Measurements from ENCODE around the gene DISP3. TPM values are rescaled to one million over a fixed set of nuclear protein-coding genes. Genes with fewer than 3 reads are reported as not detected.

Gene DISP3
- polyA plus RNA-seq, 1 of the 3 experiments (the other 2 are of a cell fraction), result 0.08 TPM

DNA sequence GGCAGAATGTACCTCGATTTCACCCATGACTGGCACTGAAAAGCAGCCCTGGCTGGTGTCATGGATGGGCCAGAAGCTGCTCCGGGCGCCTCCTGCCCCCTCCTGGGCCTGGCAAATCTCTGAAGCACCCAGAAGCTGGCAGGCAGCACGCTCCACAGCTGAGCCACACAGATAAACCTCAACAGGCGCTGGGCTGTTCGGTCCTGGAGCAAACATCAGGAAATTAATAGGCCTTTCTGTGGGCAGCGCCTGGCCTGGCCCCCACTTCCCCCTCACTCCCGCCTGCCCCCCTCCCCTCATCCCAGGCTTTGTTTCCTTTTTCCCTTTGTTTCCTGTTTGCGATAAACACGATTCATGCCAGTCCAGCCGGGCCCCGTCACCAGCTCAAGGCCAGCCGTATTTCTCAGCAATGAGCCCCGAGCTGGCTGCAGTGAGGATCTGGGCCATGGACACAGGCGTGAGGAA is 20.1 kb upstream of the DISP3 start:
- ChIA-PET POLR2A (interaction anchor here (0.5 to 2.9 kb wide), 6 partner anchors 20 to 197 kb away, joined by 3 to 26 read pairs (median 3); partner anchors contain the start of gene DISP3), CTCF (interaction anchor here (0.7 to 9.3 kb wide), 22 partner anchors 8 to 311 kb away, joined by 3 to 63 read pairs (median 4); partner anchors contain the start of gene DISP3)
- Histone ChIP-seq H2AFZ (ENCODE audit: low read depth) (no peak overlapping the region), H3K4me2 (no peak overlapping the region), H3K9me2 (no peaks in the 10 kb centered on the region), H3K79me2 (ENCODE audit: insufficient read depth) (no peaks in the 10 kb centered on the region), H3K27ac (ENCODE audit: low read depth in 2 of 2, low read length in 1 of 2) (peak overlapping the region in 1 of 2 experiments; percentile 90; a peak in 2 of 4 replicates), H3K27me3 (ENCODE audit: insufficient read depth) (peaks cover 7% of the 10 kb centered on the region; the same call in 1 of the 2 replicates), H3K9ac (no peak overlapping the region), H3K4me3 (ENCODE audit: low read depth in 2 of 2, low read length in 1 of 2) (no peak overlapping the region), H3K4me1 (ENCODE audit: control insufficient read depth in 1 of 2, insufficient read depth in 2 of 2, low read depth in 1 of 2, low read length in 1 of 2) (peaks cover 0 to 61% of the 10 kb centered on the region in 2 experiments; a peak in 2 of 4 replicates), H3F3A (replicated peaks; ENCODE audit: insufficient read depth) (no peaks in the 10 kb centered on the region), H4K20me1 (ENCODE audit: insufficient read depth) (no peaks in the 10 kb centered on the region), H3K9me3 (no peaks in the 10 kb centered on the region), H3K36me3 (replicated peaks in 1 of 2; ENCODE audit: control insufficient read depth in 1 of 2, insufficient read depth in 2 of 2, low read length in 1 of 2) (no peaks in the 10 kb centered on the region)
- TF ChIP-seq, protein P1, sequence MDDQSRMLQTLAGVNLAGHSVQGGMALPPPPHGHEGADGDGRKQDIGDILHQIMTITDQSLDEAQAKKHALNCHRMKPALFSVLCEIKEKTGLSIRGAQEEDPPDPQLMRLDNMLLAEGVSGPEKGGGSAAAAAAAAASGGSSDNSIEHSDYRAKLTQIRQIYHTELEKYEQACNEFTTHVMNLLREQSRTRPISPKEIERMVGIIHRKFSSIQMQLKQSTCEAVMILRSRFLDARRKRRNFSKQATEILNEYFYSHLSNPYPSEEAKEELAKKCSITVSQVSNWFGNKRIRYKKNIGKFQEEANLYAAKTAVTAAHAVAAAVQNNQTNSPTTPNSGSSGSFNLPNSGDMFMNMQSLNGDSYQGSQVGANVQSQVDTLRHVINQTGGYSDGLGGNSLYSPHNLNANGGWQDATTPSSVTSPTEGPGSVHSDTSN (IDR thresholded peaks at IDR 0.05), result no peak
- TF ChIP-seq RCOR1 (IDR thresholded peaks at IDR 0.05; ENCODE audit: low read length) (peak; percentile 65), GATA2 (CRISPR knock-in tag; IDR thresholded peaks at IDR 0.05) (peak; percentile 78), RAD21 (IDR thresholded peaks at IDR 0.05; ENCODE audit: low read length) (peak; percentile 64), MXI1 (IDR thresholded peaks at IDR 0.05; ENCODE audit: low read depth, low read length) (peak; percentile 70; the same call in 1 of the 2 replicates), MEF2A (IDR thresholded peaks at IDR 0.05; ENCODE audit: borderline replicate concordance, low read depth) (no peak), EZH2phosphoT487 (IDR thresholded peaks at IDR 0.05; ENCODE audit: borderline replicate concordance, low read depth) (no peak), FOXJ3 (CRISPR knock-in tag; IDR thresholded peaks at IDR 0.05) (peak; percentile 84), EP300 (IDR thresholded peaks at IDR 0.05; ENCODE audit: borderline replicate concordance in 1 of 2, low read depth in 1 of 2, low read length in 1 of 2) (peak in 1 of 2 experiments; percentile 89; a peak in 2 of 4 replicates), RFX5 (IDR thresholded peaks at IDR 0.05; ENCODE audit: low read length) (no peak), SMC3 (IDR thresholded peaks at IDR 0.05; ENCODE audit: low read depth, low read length) (peak; percentile 33; the same call in 1 of the 2 replicates), CHD2 (IDR thresholded peaks at IDR 0.05; ENCODE audit: low read length, partially characterized antibody) (peak; percentile 75), ELF1 (IDR thresholded peaks at IDR 0.05) (no peak), TEAD4 (IDR thresholded peaks at IDR 0.05; ENCODE audit: borderline replicate concordance, insufficient read depth) (no peak), POLR2AphosphoS5 (IDR thresholded peaks at IDR 0.05; ENCODE audit: low read depth, low read length) (no peak)
- TF ChIP-seq, protein P2, sequence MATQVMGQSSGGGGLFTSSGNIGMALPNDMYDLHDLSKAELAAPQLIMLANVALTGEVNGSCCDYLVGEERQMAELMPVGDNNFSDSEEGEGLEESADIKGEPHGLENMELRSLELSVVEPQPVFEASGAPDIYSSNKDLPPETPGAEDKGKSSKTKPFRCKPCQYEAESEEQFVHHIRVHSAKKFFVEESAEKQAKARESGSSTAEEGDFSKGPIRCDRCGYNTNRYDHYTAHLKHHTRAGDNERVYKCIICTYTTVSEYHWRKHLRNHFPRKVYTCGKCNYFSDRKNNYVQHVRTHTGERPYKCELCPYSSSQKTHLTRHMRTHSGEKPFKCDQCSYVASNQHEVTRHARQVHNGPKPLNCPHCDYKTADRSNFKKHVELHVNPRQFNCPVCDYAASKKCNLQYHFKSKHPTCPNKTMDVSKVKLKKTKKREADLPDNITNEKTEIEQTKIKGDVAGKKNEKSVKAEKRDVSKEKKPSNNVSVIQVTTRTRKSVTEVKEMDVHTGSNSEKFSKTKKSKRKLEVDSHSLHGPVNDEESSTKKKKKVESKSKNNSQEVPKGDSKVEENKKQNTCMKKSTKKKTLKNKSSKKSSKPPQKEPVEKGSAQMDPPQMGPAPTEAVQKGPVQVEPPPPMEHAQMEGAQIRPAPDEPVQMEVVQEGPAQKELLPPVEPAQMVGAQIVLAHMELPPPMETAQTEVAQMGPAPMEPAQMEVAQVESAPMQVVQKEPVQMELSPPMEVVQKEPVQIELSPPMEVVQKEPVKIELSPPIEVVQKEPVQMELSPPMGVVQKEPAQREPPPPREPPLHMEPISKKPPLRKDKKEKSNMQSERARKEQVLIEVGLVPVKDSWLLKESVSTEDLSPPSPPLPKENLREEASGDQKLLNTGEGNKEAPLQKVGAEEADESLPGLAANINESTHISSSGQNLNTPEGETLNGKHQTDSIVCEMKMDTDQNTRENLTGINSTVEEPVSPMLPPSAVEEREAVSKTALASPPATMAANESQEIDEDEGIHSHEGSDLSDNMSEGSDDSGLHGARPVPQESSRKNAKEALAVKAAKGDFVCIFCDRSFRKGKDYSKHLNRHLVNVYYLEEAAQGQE (IDR thresholded peaks at IDR 0.05; ENCODE audit: low read depth, low read length), result no peak
- TF ChIP-seq, protein P3, sequence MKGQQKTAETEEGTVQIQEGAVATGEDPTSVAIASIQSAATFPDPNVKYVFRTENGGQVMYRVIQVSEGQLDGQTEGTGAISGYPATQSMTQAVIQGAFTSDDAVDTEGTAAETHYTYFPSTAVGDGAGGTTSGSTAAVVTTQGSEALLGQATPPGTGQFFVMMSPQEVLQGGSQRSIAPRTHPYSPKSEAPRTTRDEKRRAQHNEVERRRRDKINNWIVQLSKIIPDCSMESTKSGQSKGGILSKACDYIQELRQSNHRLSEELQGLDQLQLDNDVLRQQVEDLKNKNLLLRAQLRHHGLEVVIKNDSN (IDR thresholded peaks at IDR 0.05; ENCODE audit: borderline replicate concordance, low read depth), result no peak
- DNase-seq, result peak; percentile 90
- WGBS (ENCODE audit: low lambda C conversion rate), result 18% methylated on average over 11 of the region's 15 CpGs
